ENCODE data around the gene BFSP1.
A peak's percentile ranks its signal among the peaks of the same experiment; 100 is the strongest.

BFSP1 gene

GRCh38 chr20:17538517-17539170, 7.5 kb upstream of the BFSP1 start (continued):
- TF ChIP-seq PRDM10 (tag by site-specific recombination; IDR thresholded peaks at IDR 0.05) (0 out of 2 replicates have a peak, but pooled peaks have one; percentile 24), ZNF600 (tag by site-specific recombination; IDR thresholded peaks at IDR 0.05) (peak; percentile 72), SP3 (tag by site-specific recombination; IDR thresholded peaks at IDR 0.05) (no peak), SP7 (tag by site-specific recombination; IDR thresholded peaks at IDR 0.05) (peak; percentile 80), ZNF292 (tag by site-specific recombination; IDR thresholded peaks at IDR 0.05; ENCODE audit: borderline replicate concordance, low read depth) (no peak), ZBTB44 (tag by site-specific recombination; IDR thresholded peaks at IDR 0.05) (peak; percentile 68), ZNF747 (tag by site-specific recombination; IDR thresholded peaks at IDR 0.05) (no peak), FEZF1 (tag by site-specific recombination; IDR thresholded peaks at IDR 0.05) (peak; percentile 28; the same call in 1 of the 2 replicates), ZNF654 (tag by site-specific recombination; IDR thresholded peaks at IDR 0.05; ENCODE audit: low read depth) (peak; percentile 9; the same call in 1 of the 2 replicates), ZNF639 (tag by site-specific recombination; IDR thresholded peaks at IDR 0.05) (0 out of 2 replicates have a peak, but pooled peaks have one; percentile 17), ATF2 (tag by site-specific recombination; IDR thresholded peaks at IDR 0.05; ENCODE audit: low read depth) (0 out of 2 replicates have a peak, but pooled peaks have one; percentile 17)

- ChIA-PET CTCF (interaction anchor here (2.2 kb wide), 1 partner anchor 79 kb away, joined by 18 read pairs; no protein-coding TSS in a partner anchor), POLR2A (interaction anchor here (1.5 kb wide), 1 partner anchor 32 kb away, joined by 5 read pairs; the partner anchor contains the start of gene DSTN)
- Histone ChIP-seq H3K36me3 (ENCODE audit: control insufficient read depth in 2 of 2, insufficient read depth in 1 of 2, low read length in 2 of 2) (no peaks in the 10 kb centered on the region), H3K4me3 (ENCODE audit: low read depth, low read length) (no peak overlapping the region), H3K4me1 (ENCODE audit: control insufficient read depth, insufficient read depth, low read length) (peaks cover 6% of the 10 kb centered on the region), H3K9me3 (ENCODE audit: control insufficient read depth, insufficient read depth, low read depth, low read length) (no peaks in the 10 kb centered on the region), H3K27ac (ENCODE audit: extremely low read depth, low read depth, low read length) (no peak overlapping the region)
- TF ChIP-seq ZBTB10 (tag by site-specific recombination; IDR thresholded peaks at IDR 0.05): no peak
- TF ChIP-seq PRDM1 (tag by site-specific recombination; IDR thresholded peaks at IDR 0.05): peak; percentile 91
- TF ChIP-seq OSR2 (tag by site-specific recombination; IDR thresholded peaks at IDR 0.05): no peak
Measured at GRCh38 chr20:17537959-17538358, 6.8 kb upstream of the BFSP1 start.
